DND-41 (cell line): ENCODE measurements around the gene BLID.

Experiments used
- CTCF ChIP-seq: IDR thresholded peaks from 2 replicates; pipeline ENCODE4 v1.5.1; 2012; ENCODE audit warnings: borderline replicate concordance, low read length, moderate library complexity, mild to moderate bottlenecking; ENCODE audit not compliant: poor library complexity, severe bottlenecking; ENCODE audit errors: extremely low read depth
- EZH2 ChIP-seq: IDR thresholded peaks from 3 replicates; pipeline ENCODE4 v1.6.1; 2012; ENCODE audit warnings: borderline replicate concordance, low read depth, mild to moderate bottlenecking, moderate library complexity, low read length, inconsistent platforms; ENCODE audit not compliant: severe bottlenecking

DNA sequence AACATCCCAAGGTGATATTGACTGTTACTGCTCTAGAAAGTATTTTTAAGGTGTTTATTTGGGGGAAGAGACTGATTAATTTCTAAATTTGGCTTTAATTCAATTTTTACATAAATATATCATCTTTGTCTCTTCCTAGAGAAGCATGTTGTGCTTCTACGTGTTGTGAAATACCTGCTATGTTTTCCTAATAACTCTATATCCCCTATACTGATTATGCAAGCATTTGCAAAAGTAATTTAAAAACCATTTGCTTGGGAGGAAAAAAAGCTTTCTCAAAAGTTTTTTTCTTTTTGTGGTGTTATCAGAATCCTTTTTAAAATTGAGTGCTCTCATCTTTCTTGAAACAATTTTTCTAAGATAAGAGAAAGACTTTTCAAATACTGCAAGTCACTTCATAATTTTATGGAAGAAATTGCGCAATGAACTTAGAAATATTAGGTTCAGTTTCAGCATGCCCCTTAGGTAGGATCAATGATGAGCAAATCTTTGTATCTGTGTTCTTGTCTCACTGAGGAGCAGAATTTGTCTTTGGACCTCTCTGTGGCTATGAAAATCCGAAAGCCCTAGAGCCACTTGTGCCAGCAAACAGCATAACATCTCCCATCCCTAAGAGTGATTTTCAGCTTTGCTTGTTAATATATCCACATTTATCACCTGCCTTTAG is 7.4 kb upstream of the BLID start:
- TF ChIP-seq CTCF: no peak
- no peak for TF ChIP-seq EZH2
